HG03565 (cell line): ENCODE measurements around the gene DTX1.

ENCODE experiments used
- ATAC-seq: cut with Tn5 transposase; IDR thresholded peaks from one replicate; pipeline ENCODE4 v1.9.1; 2021; ENCODE audit warnings: mild to moderate bottlenecking, moderate library complexity; ENCODE audit not compliant: unreplicated experiment

DTX1 gene

GRCh38 chr12:113056631-113057488 lies at the start of gene DTX1:
DTX1 (plus strand) TSS chr12:113056730; CDS start chr12:113058193, 1,463 bp downstream.
- no peak for ATAC-seq

- no peak for ATAC-seq
Observed at GRCh38 chr12:113007166-113007565, 49.4 kb upstream of the DTX1 start.

GRCh38 chr12:113010701-113011100 lies 45.8 kb upstream of the DTX1 start:
- ATAC-seq = no peak

DNA sequence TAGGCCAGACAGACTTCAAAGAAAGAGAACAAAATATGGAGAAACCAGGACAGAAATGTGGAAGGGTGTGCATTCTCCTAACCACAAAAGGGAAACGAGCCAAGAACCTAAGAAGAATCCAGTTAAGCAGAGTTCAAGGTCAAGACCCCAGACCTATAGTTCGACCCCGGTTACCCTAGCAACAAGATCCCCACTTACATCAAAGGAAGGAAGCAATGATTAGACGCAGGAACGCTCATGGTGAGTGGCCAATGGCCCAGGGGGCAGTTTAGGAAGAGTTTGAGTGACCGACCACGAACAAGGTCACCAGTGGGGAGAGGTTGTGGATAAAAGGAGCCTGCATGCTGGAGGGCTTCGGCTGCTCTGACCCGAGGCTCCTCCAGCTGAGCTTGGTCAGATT lies 42.0 kb upstream of the DTX1 start:
- ATAC-seq = no peak

- ATAC-seq = no peak
Observed at GRCh38 chr12:113016796-113017195, 39.7 kb upstream of the DTX1 start.

- no peak for ATAC-seq
Observed at GRCh38 chr12:113019025-113019424, 37.5 kb upstream of the DTX1 start.

GRCh38 chr12:113021500-113021899 lies 35.0 kb upstream of the DTX1 start:
- no peak for ATAC-seq

GRCh38 chr12:113022563-113023297 lies 33.8 kb upstream of the DTX1 start:
- no peak for ATAC-seq

- ATAC-seq = no peak
Observed at GRCh38 chr12:113027726-113028125, 28.8 kb upstream of the DTX1 start.

GRCh38 chr12:113030875-113031525 lies 25.5 kb upstream of the DTX1 start:
- no peak for ATAC-seq

GRCh38 chr12:113039911-113040445 lies 16.6 kb upstream of the DTX1 start:
- ATAC-seq = no peak

GRCh38 chr12:113040722-113041171 lies 15.8 kb upstream of the DTX1 start:
- ATAC-seq = no peak

DNA sequence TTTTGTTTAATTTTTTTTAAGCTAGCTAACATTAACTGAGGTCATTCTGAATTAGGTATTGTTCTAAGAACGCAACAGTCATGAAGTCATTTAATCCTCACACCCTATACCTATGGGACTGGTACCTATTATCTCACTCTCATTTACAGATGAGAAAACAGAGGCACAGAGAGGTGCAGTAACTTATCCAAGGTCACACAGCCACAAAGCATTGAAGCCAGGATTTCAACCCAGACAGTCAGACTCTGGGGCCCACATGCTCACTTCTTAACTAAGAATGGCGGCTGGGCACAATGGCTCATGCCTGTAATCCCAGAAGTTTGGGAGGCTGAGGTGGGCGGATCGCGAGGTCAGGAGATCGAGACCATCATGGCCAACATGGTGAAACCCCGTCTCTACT lies 15.0 kb upstream of the DTX1 start:
- no peak for ATAC-seq

DNA sequence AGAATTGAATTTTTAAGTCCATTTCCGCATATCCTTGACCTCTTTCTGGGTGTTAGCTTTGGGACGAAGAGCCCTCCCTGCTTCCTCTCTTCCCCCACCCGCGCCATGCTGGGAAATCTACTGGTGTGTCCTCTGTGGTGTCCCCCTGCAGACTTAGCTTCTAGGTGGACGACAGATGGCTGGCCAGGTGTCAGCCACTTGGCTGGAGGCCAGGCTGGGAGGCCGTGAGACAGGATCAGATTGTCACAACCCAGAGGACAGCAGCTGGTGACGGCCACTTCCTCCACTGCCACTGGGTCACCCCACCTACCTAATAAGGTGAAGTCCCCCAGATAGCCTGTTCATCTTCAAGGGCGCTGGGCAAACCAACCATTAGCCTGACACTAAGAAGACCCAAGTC lies 13.3 kb upstream of the DTX1 start:
- no peak for ATAC-seq

- ATAC-seq = no peak
Observed at GRCh38 chr12:113044516-113044915, 12.0 kb upstream of the DTX1 start.

DNA sequence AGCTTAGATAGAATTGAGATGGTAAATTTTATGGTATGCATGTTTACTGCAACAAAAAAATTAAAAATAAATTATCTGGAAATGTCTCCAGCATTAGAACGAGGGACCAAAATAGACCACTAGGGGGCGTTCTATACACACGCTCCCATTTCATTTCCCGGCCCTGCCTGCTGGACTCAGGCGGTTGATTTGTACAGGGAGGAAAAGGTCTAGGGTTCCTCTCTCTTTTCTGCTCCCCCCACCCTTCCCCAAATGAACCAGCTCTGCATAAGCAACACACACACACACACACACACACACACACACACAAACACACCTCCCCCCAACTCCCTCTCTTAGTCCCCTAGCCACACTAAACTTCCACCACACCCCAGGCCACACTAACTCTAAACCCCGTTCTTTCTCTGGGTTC lies 7.8 kb upstream of the DTX1 start:
- ATAC-seq = no peak

DNA sequence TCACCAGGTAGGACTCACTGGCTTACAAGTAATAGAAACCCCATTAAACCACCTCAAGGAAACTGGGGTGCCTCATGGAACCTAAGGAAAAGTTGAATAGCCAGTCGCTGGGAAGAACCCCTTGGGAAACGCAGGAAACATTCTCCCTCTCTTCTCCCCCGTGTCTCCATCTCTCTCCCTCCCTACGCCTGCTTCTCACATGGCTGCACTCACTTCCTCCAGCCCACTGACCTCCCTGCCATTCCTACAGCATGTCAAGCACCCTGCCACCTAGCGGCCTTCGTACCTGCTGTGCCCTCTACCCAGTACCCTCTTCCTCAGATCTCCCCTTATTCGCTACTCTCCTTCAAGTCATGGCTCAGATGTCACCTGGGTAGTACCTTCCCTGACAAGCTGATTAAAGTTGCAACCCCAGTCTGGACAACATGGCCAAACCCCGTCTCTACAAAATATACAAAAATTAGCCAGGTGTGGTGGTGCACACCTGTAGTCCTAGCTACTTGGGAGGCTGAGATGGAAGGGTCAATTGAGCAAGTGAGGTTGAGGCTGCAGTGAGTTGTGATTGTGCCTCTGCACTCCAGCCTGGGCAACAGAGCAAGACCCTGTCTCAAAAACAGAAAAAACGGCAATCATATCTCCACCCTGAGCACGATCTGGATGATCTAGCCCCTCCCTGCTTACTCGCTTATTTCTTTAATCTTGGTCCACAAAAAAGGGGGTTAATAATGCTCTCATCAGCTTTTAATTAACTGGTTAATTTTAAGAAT lies 6.4 kb upstream of the DTX1 start:
- no peak for ATAC-seq

DNA sequence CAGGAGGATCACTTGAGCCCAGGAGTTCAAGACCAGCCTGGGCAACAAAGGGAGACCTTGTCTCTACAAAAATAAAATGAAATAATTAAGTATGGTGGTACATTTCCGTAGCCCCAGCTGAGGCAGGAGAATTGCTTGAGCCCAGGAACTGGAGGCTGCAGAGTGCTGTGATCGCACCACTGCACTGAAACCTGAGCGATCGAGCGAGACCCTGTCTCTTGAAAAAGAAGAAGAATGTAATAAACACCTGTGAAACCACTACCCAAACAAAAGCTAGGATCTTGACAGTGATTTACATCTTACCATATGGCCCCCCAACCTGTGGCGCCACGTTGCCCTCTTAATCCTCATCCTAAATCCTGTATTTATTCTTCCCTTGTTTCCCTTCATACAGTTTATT lies 5.7 kb upstream of the DTX1 start:
- ATAC-seq = no peak

GRCh38 chr12:113051759-113052158 lies 4.8 kb upstream of the DTX1 start:
- no peak for ATAC-seq

DNA sequence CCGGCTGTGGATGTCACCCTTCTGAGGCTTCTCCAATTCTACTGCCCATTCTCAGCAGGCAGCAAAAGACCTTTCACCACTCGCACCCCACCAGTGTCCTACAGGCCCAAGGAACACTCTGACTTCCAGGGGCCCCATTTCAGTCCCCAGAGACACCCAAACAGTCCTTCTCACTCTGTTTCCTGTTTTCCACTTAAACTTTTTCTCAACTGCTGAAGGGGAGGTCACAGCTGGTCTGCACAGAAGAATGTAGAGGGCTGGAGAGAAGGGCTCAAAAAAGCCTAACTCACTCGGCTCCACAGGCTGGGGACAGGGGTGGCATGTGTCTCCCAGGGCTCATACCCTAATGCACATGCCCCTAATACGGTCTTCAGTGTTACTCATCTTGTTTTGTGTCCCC lies 4.2 kb upstream of the DTX1 start:
- ATAC-seq = no peak
